HepG2 (cell line): ENCODE data around the gene OVOL2. TPM values are rescaled to one million over a fixed set of nuclear protein-coding genes. Genes with fewer than 3 reads are reported as not detected.
A peak's percentile ranks its signal among the peaks of the same experiment; 100 is the strongest.

ENCODE experiments used
- CBX2 ChIP-seq, 2 experiments: fragments of 200-600 bp in 1 of 2; sonication (generic); formaldehyde crosslinking in 1 of 2; IDR thresholded peaks; 2 replicates each; pipeline versions ENCODE4 v1.7.0 to v1.8.1; 2018 to 2022; ENCODE audit warnings: low read depth in 2 of 2, low read length in 1 of 2, mild to moderate bottlenecking in 1 of 2, missing genetic modification reagents in 1 of 2
- CHCHD3 ChIP-seq: sonication (generic); formaldehyde crosslinking; IDR thresholded peaks from 2 replicates; pipeline ENCODE4 v1.8.0; 2022; ENCODE audit warnings: mild to moderate bottlenecking, missing genetic modification reagents, moderate library complexity
- KDM4B ChIP-seq: sonication (generic); formaldehyde crosslinking; IDR thresholded peaks from 2 replicates; pipeline ENCODE4 v1.4.0; 2020; ENCODE audit warnings: missing genetic modification reagents
- NFYB ChIP-seq: sonication (generic); formaldehyde crosslinking; IDR thresholded peaks from 2 replicates; pipeline ENCODE4 v1.4.0; 2020; ENCODE audit warnings: missing genetic modification reagents
- NR1H2 ChIP-seq: sonication (generic); formaldehyde crosslinking; IDR thresholded peaks from 2 replicates; pipeline ENCODE4 v1.8.1; 2022; ENCODE audit warnings: low read depth, missing genetic modification reagents, borderline replicate concordance
- REXO4 ChIP-seq: sonication (generic); formaldehyde crosslinking; IDR thresholded peaks from 2 replicates; pipeline ENCODE4 v1.8.0; 2022; ENCODE audit warnings: missing genetic modification reagents, mild to moderate bottlenecking, borderline replicate concordance
- TAF15 ChIP-seq: fragments of 200-400 bp; formaldehyde crosslinking; IDR thresholded peaks from one replicate; pipeline ENCODE4 v1.6.1; 2018; ENCODE audit warnings: mild to moderate bottlenecking, low read depth, low read length; ENCODE audit not compliant: poor library complexity, severe bottlenecking
- ZNF124 ChIP-seq: sonication (generic); formaldehyde crosslinking; IDR thresholded peaks from 2 replicates; pipeline ENCODE4 v1.4.0; 2020; ENCODE audit warnings: missing genetic modification reagents
- ZNF326 ChIP-seq: sonication (generic); formaldehyde crosslinking; IDR thresholded peaks from 2 replicates; pipeline ENCODE4 v1.4.0; 2020; ENCODE audit warnings: missing genetic modification reagents, borderline replicate concordance
- polyA plus RNA-seq, 8 experiments: library from polyadenylated mRNA; depleted of rRNA in 3 of 8; stranded (reverse) in 7 of 8; unstranded in 1 of 8; fragments of >200 nt; fragmentation: Illumina TruSeq in 4 of 8; extraction: Trizol in 4 of 8; gene quantifications; 2 replicates each; pipeline versions ENCODE4 v1.2.1 to v1.2.3, GENCODE V29; 2011 to 2016; ENCODE audit warnings: low read depth in 4 of 8, missing spikeins in 1 of 8, mixed read lengths in 1 of 8; ENCODE audit not compliant: insufficient read depth in 1 of 8
- total RNA-seq, 5 experiments: library from RNA; depleted of rRNA; stranded (reverse); fragments of >200 nt; fragmentation: Illumina TruSeq; extraction: Trizol; gene quantifications; 2 replicates each; pipeline ENCODE4 v1.2.3, GENCODE V29; 2016; ENCODE audit warnings: low read depth in 1 of 5
- TF ChIP-seq, protein P1 (sequence below): sonication (generic); formaldehyde crosslinking; IDR thresholded peaks from 2 replicates; pipeline ENCODE4 v1.4.0; 2020; ENCODE audit warnings: mild to moderate bottlenecking, missing genetic modification reagents, borderline replicate concordance
- TF ChIP-seq, protein P2 (sequence below): fragments of 450-650 bp; IDR thresholded peaks from 2 replicates; pipeline ENCODE4 v1.6.1; 2017; ENCODE audit warnings: mild to moderate bottlenecking
- TF ChIP-seq, protein P3 (sequence below): sonication (generic); formaldehyde crosslinking; IDR thresholded peaks from 2 replicates; pipeline ENCODE4 v1.4.0; 2020; ENCODE audit warnings: mild to moderate bottlenecking, missing genetic modification reagents
- TF ChIP-seq, protein P4 (sequence below): sonication (generic); formaldehyde crosslinking; IDR thresholded peaks from 2 replicates; pipeline ENCODE4 v1.8.0; 2022; ENCODE audit warnings: missing genetic modification reagents, low read depth, mild to moderate bottlenecking, borderline replicate concordance
- TF ChIP-seq, protein P5 (sequence below): sonication (generic); formaldehyde crosslinking; IDR thresholded peaks from 2 replicates; pipeline ENCODE4 v1.8.0; 2022; ENCODE audit warnings: mild to moderate bottlenecking, missing genetic modification reagents
- TF ChIP-seq, protein P6 (sequence below): sonication (generic); formaldehyde crosslinking; conservative IDR thresholded peaks from 2 replicates; pipeline ENCODE4 v1.5.0; 2020; ENCODE audit warnings: missing genetic modification reagents

Gene OVOL2
- total and polyA plus RNA-seq, 2 of the 13 experiments (the other 11 are each of a cell fraction or from before 2014, with no cell fraction given), result 0.20 to 0.31 TPM

DNA sequence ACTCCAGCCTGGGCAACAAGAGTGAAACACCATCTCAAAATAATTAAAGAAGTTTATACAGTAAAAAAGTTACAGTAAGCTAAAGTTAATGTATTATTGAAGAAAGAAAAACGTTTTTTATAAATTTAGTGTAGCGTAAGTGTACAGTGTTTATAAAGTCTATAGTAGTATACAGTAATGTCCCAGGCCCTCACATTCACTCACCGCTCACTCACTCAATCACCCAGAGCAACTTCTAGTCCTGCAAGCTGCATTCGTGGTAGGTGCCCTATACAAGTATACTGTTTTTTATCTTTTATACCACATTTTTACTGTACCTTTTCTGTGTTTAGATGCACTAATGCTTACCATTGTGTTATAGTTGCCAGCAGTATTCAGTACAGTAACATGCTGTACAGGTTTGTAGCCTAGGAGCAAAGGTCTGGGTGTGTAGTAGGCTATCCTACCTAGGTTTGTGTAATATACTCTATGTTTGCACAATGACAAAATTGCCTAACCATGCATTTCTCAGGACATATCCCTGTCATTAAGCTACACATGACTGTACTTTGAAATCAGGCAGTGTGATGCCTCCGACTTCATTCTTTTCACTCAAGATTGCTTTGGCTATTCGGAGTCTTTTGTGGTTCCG lies 72.2 kb downstream of the OVOL2 start (continued):
- TF ChIP-seq, protein P1, sequence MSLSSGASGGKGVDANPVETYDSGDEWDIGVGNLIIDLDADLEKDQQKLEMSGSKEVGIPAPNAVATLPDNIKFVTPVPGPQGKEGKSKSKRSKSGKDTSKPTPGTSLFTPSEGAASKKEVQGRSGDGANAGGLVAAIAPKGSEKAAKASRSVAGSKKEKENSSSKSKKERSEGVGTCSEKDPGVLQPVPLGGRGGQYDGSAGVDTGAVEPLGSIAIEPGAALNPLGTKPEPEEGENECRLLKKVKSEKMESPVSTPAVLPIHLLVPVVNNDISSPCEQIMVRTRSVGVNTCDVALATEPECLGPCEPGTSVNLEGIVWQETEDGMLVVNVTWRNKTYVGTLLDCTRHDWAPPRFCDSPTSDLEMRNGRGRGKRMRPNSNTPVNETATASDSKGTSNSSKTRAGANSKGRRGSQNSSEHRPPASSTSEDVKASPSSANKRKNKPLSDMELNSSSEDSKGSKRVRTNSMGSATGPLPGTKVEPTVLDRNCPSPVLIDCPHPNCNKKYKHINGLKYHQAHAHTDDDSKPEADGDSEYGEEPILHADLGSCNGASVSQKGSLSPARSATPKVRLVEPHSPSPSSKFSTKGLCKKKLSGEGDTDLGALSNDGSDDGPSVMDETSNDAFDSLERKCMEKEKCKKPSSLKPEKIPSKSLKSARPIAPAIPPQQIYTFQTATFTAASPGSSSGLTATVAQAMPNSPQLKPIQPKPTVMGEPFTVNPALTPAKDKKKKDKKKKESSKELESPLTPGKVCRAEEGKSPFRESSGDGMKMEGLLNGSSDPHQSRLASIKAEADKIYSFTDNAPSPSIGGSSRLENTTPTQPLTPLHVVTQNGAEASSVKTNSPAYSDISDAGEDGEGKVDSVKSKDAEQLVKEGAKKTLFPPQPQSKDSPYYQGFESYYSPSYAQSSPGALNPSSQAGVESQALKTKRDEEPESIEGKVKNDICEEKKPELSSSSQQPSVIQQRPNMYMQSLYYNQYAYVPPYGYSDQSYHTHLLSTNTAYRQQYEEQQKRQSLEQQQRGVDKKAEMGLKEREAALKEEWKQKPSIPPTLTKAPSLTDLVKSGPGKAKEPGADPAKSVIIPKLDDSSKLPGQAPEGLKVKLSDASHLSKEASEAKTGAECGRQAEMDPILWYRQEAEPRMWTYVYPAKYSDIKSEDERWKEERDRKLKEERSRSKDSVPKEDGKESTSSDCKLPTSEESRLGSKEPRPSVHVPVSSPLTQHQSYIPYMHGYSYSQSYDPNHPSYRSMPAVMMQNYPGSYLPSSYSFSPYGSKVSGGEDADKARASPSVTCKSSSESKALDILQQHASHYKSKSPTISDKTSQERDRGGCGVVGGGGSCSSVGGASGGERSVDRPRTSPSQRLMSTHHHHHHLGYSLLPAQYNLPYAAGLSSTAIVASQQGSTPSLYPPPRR, result peak; percentile 54; the same call in 1 of the 2 replicates
- TF ChIP-seq TAF15 (no peak), ZNF326 (CRISPR knock-in tag) (no peak), REXO4 (CRISPR knock-in tag) (no peak), CHCHD3 (CRISPR knock-in tag) (no peak), ZNF124 (CRISPR knock-in tag) (peak; percentile 86), NR1H2 (CRISPR knock-in tag) (no peak), KDM4B (0 out of 2 replicates have a peak, but pooled peaks have one; percentile 72), NFYB (CRISPR knock-in tag) (no peak), CBX2 (IDR thresholded peaks at IDR 0.05; ENCODE audit: low read depth, low read length) (no peak), CBX2 (CRISPR knock-in tag; IDR thresholded peaks at IDR 0.05; ENCODE audit: low read depth) (no peak)
- TF ChIP-seq, protein P2, sequence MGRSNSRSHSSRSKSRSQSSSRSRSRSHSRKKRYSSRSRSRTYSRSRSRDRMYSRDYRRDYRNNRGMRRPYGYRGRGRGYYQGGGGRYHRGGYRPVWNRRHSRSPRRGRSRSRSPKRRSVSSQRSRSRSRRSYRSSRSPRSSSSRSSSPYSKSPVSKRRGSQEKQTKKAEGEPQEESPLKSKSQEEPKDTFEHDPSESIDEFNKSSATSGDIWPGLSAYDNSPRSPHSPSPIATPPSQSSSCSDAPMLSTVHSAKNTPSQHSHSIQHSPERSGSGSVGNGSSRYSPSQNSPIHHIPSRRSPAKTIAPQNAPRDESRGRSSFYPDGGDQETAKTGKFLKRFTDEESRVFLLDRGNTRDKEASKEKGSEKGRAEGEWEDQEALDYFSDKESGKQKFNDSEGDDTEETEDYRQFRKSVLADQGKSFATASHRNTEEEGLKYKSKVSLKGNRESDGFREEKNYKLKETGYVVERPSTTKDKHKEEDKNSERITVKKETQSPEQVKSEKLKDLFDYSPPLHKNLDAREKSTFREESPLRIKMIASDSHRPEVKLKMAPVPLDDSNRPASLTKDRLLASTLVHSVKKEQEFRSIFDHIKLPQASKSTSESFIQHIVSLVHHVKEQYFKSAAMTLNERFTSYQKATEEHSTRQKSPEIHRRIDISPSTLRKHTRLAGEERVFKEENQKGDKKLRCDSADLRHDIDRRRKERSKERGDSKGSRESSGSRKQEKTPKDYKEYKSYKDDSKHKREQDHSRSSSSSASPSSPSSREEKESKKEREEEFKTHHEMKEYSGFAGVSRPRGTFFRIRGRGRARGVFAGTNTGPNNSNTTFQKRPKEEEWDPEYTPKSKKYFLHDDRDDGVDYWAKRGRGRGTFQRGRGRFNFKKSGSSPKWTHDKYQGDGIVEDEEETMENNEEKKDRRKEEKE, result no peak
- TF ChIP-seq, protein P3, sequence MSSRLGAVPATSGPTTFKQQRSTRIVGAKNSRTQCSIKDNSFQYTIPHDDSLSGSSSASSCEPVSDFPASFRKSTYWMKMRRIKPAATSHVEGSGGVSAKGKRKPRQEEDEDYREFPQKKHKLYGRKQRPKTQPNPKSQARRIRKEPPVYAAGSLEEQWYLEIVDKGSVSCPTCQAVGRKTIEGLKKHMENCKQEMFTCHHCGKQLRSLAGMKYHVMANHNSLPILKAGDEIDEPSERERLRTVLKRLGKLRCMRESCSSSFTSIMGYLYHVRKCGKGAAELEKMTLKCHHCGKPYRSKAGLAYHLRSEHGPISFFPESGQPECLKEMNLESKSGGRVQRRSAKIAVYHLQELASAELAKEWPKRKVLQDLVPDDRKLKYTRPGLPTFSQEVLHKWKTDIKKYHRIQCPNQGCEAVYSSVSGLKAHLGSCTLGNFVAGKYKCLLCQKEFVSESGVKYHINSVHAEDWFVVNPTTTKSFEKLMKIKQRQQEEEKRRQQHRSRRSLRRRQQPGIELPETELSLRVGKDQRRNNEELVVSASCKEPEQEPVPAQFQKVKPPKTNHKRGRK (CRISPR knock-in tag), result 0 out of 2 replicates have a peak, but pooled peaks have one; percentile 48
- TF ChIP-seq, protein P4, sequence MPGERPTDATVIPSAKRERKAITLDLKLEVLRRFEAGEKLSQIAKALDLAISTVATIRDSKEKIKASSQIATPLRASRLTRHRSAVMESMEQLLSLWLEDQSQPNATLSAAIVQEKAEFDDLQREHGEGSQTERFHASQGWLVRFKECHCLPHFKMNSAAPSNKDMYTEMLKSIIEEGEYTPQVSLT (CRISPR knock-in tag), result no peak; the same call in 1 of the 2 replicates
- TF ChIP-seq, protein P5, sequence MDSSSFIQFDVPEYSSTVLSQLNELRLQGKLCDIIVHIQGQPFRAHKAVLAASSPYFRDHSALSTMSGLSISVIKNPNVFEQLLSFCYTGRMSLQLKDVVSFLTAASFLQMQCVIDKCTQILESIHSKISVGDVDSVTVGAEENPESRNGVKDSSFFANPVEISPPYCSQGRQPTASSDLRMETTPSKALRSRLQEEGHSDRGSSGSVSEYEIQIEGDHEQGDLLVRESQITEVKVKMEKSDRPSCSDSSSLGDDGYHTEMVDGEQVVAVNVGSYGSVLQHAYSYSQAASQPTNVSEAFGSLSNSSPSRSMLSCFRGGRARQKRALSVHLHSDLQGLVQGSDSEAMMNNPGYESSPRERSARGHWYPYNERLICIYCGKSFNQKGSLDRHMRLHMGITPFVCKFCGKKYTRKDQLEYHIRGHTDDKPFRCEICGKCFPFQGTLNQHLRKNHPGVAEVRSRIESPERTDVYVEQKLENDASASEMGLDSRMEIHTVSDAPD (CRISPR knock-in tag), result peak; percentile 88
- TF ChIP-seq, protein P6, sequence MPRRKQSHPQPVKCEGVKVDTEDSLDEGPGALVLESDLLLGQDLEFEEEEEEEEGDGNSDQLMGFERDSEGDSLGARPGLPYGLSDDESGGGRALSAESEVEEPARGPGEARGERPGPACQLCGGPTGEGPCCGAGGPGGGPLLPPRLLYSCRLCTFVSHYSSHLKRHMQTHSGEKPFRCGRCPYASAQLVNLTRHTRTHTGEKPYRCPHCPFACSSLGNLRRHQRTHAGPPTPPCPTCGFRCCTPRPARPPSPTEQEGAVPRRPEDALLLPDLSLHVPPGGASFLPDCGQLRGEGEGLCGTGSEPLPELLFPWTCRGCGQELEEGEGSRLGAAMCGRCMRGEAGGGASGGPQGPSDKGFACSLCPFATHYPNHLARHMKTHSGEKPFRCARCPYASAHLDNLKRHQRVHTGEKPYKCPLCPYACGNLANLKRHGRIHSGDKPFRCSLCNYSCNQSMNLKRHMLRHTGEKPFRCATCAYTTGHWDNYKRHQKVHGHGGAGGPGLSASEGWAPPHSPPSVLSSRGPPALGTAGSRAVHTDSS, result no peak
